HepG2 (cell line): ENCODE measurements around the gene GPATCH11. TPM values are rescaled to one million over a fixed set of nuclear protein-coding genes. Genes with fewer than 3 reads are reported as not detected.

Source experiments
- ATAC-seq: fragments of 200-7000 bp; cut with Tn5 transposase; 3 replicates; pipeline ENCODE4 v1.9.1; 2020; ENCODE audit warnings: mild to moderate bottlenecking, moderate library complexity
- BruUV-seq: library from RNA; stranded (reverse); fragments of 400-500 nt; replicated peaks from 2 replicates; lab custom pipeline; 2021; lab: Mats Ljungman, UMichigan
- CTCF ChIA-PET: fragments of 300-600 bp; formaldehyde crosslinking; extraction: SDS; loops from one replicate; lab custom pipeline; 2021; ENCODE audit warnings: low total read pairs, inconsistent platforms, low intra/inter-chr PET ratio; lab: Yijun Ruan, JAX
- POLR2A ChIA-PET: fragments of 350-600 bp; sonication (Branson Sonifier 250); formaldehyde crosslinking; loops from one replicate; lab custom pipeline; 2020; ENCODE audit warnings: antibody characterized with exemption, inconsistent platforms; lab: Yijun Ruan, JAX
- DNase-seq: peaks from one replicate; pipeline ENCODE4 v3.0.0-alpha.2; 2015; ENCODE audit warnings: low spot score
- FAIRE-seq: peaks from 3 replicates; lab custom pipeline; 2011; peaks lifted over from hg19 to GRCh38; lab: Jason Lieb, UNC
- H2AFZ ChIP-seq: one replicate; pipeline ENCODE4 v1.6.1; 2011; ENCODE audit warnings: low read length, inconsistent platforms
- H3K27ac ChIP-seq: fragments of 300-600 bp; 3 replicates; pipeline ENCODE4 v1.8.0; 2011; ENCODE audit warnings: mixed run types, mild to moderate bottlenecking, mixed read lengths, low read length, inconsistent platforms; ENCODE audit not compliant: insufficient read depth; ENCODE audit errors: extremely low read length
- H3K27me3 ChIP-seq, 2 experiments: fragments of 200-600 bp in 1 of 2; 2 replicates in 1 of 2; 3 replicates in 1 of 2; pipeline versions ENCODE4 v1.6.0 to v1.8.0; 2011; ENCODE audit warnings: low read length in 2 of 2, mild to moderate bottlenecking in 2 of 2, moderate library complexity in 2 of 2, inconsistent platforms in 1 of 2; ENCODE audit not compliant: insufficient read depth in 2 of 2, control insufficient read depth in 1 of 2
- H3K36me3 ChIP-seq, 2 experiments: fragments of 200-600 bp in 1 of 2; replicated peaks in 1 of 2; 2 replicates in 1 of 2; 3 replicates in 1 of 2; pipeline versions ENCODE4 v1.5.1 to v1.8.0; 2011; ENCODE audit warnings: low read length in 2 of 2, inconsistent platforms in 1 of 2; ENCODE audit not compliant: insufficient read depth in 2 of 2, control insufficient read depth in 1 of 2
- H3K4me1 ChIP-seq: 2 replicates; pipeline ENCODE4 v1.5.1; 2012; ENCODE audit warnings: low read length, inconsistent platforms; ENCODE audit not compliant: insufficient read depth
- H3K4me2 ChIP-seq: 2 replicates; pipeline ENCODE4 v1.6.0; 2011; ENCODE audit warnings: low read depth, low read length, inconsistent platforms
- H3K4me3 ChIP-seq, 3 experiments: fragments of 200-600 bp in 1 of 3; sonication (generic), shearing (Covaris generic) in 1 of 3; replicated peaks in 1 of 3; 2 replicates each; pipeline ENCODE4 v1.5.1; 2011 to 2016; ENCODE audit warnings: low read length in 3 of 3, inconsistent platforms in 2 of 3, low read depth in 2 of 3, mild to moderate bottlenecking in 2 of 3, control low read depth in 1 of 3, mixed read lengths in 1 of 3; ENCODE audit not compliant: insufficient read depth in 1 of 3
- H3K79me2 ChIP-seq: one replicate; pipeline ENCODE4 v1.6.1; 2011; ENCODE audit warnings: low read length, inconsistent platforms; ENCODE audit not compliant: insufficient read depth
- H3K9ac ChIP-seq: 2 replicates; pipeline ENCODE4 v1.6.0; 2011; ENCODE audit warnings: mild to moderate bottlenecking, low read depth, low read length, inconsistent platforms; ENCODE audit not compliant: insufficient read depth
- H3K9me3 ChIP-seq: 2 replicates; pipeline ENCODE4 v1.5.1; 2012; ENCODE audit warnings: mild to moderate bottlenecking, low read length
- H4K20me1 ChIP-seq: 2 replicates; pipeline ENCODE4 v1.6.0; 2011; ENCODE audit warnings: inconsistent platforms, mild to moderate bottlenecking, low read length, moderate library complexity; ENCODE audit not compliant: insufficient read depth
- ATM ChIP-seq: fragments of 450-650 bp; IDR thresholded peaks from 2 replicates; pipeline ENCODE4 v1.7.1; 2017; ENCODE audit warnings: mild to moderate bottlenecking, borderline replicate concordance
- CBX1 ChIP-seq: IDR thresholded peaks from one replicate; pipeline ENCODE4 v1.6.1; 2016; ENCODE audit warnings: antibody characterized with exemption, low read depth
- CEBPG ChIP-seq: IDR thresholded peaks from 2 replicates; pipeline ENCODE4 v1.6.1; 2016
- IRF2 ChIP-seq: IDR thresholded peaks from 2 replicates; pipeline ENCODE4 v1.6.1; 2018; ENCODE audit warnings: missing genetic modification reagents, missing compliant biosample characterization
- ISX ChIP-seq: sonication (generic); formaldehyde crosslinking; conservative IDR thresholded peaks from 2 replicates; pipeline ENCODE4 v1.5.0; 2020; ENCODE audit warnings: missing genetic modification reagents
- NFYB ChIP-seq: sonication (generic); formaldehyde crosslinking; IDR thresholded peaks from 2 replicates; pipeline ENCODE4 v1.4.0; 2020; ENCODE audit warnings: missing genetic modification reagents
- SETDB1 ChIP-seq: sonication (generic); formaldehyde crosslinking; IDR thresholded peaks from 2 replicates; pipeline ENCODE4 v1.5.1; 2020; ENCODE audit warnings: missing genetic modification reagents, mild to moderate bottlenecking, borderline replicate concordance
- SP140L ChIP-seq: sonication (generic); formaldehyde crosslinking; IDR thresholded peaks from 2 replicates; pipeline ENCODE4 v1.4.0; 2020; ENCODE audit warnings: missing genetic modification reagents, borderline replicate concordance
- YY1 ChIP-seq: IDR thresholded peaks from 2 replicates; pipeline ENCODE4 v1.6.1; 2011; ENCODE audit warnings: low read length, low read depth, moderate library complexity, mild to moderate bottlenecking; ENCODE audit not compliant: insufficient read depth, insufficient replicate concordance
- ZNF235 ChIP-seq: sonication (generic); formaldehyde crosslinking; IDR thresholded peaks from 2 replicates; pipeline ENCODE4 v1.8.1; 2023; ENCODE audit warnings: mild to moderate bottlenecking, missing genetic modification reagents, borderline replicate concordance
- ZNF329 ChIP-seq: sonication (generic); formaldehyde crosslinking; IDR thresholded peaks from 2 replicates; pipeline ENCODE4 v1.9.0; 2021; ENCODE audit warnings: low read depth, mild to moderate bottlenecking, missing genetic modification reagents
- ZNF451 ChIP-seq: sonication (generic); formaldehyde crosslinking; IDR thresholded peaks from 2 replicates; pipeline ENCODE4 v1.5.0; 2020; ENCODE audit warnings: mild to moderate bottlenecking, missing genetic modification reagents
- ZNF781 ChIP-seq: sonication (generic); formaldehyde crosslinking; IDR thresholded peaks from 2 replicates; pipeline ENCODE4 v1.5.1; 2020; ENCODE audit warnings: borderline replicate concordance, mild to moderate bottlenecking, missing genetic modification reagents; ENCODE audit errors: not compliant biosample characterization
- ZSCAN25 ChIP-seq: sonication (generic); formaldehyde crosslinking; IDR thresholded peaks from 2 replicates; pipeline ENCODE4 v1.8.0; 2022; ENCODE audit warnings: mild to moderate bottlenecking, missing genetic modification reagents
- WGBS: methylation state at CpG from one replicate; pipeline ENCODE4 v1.1.6; 2017; ENCODE audit warnings: low lambda C conversion rate; 5-methylcytosine and 5-hydroxymethylcytosine counted together
- in situ Hi-C: cut with HindIII; loops from 2 replicates; pipeline ENCODE4 v1.10.0; 2017; ENCODE audit warnings: low pct_unique_long_range_greater_than_20kb; ENCODE audit not compliant: extremely low pct_ligation_motif_present
- intact Hi-C: fragments of 100-400 bp; cut with micrococcal nuclease; formaldehyde crosslinking; loops from one replicate; pipeline ENCODE4 v1.10.0; 2022; ENCODE audit not compliant: unreplicated experiment
- polyA plus RNA-seq, 8 experiments: library from polyadenylated mRNA; depleted of rRNA in 3 of 8; stranded (reverse) in 7 of 8; unstranded in 1 of 8; fragments of >200 nt; fragmentation: Illumina TruSeq in 4 of 8; extraction: Trizol in 4 of 8; gene quantifications; 2 replicates each; pipeline versions ENCODE4 v1.2.1 to v1.2.3, GENCODE V29; 2011 to 2016; ENCODE audit warnings: low read depth in 4 of 8, missing spikeins in 1 of 8, mixed read lengths in 1 of 8; ENCODE audit not compliant: insufficient read depth in 1 of 8
- total RNA-seq, 5 experiments: library from RNA; depleted of rRNA; stranded (reverse); fragments of >200 nt; fragmentation: Illumina TruSeq; extraction: Trizol; gene quantifications; 2 replicates each; pipeline ENCODE4 v1.2.3, GENCODE V29; 2016; ENCODE audit warnings: low read depth in 1 of 5
- TF ChIP-seq, protein P1 (sequence below): sonication (generic); formaldehyde crosslinking; IDR thresholded peaks from 2 replicates; pipeline ENCODE4 v1.4.0; 2020; ENCODE audit warnings: missing genetic modification reagents, borderline replicate concordance
- TF ChIP-seq, protein P2 (sequence below): sonication (generic); formaldehyde crosslinking; IDR thresholded peaks from 2 replicates; pipeline ENCODE4 v1.5.0; 2020; ENCODE audit warnings: mild to moderate bottlenecking, missing genetic modification reagents, borderline replicate concordance
- TF ChIP-seq, protein P3 (sequence below): sonication (generic); formaldehyde crosslinking; IDR thresholded peaks from 2 replicates; pipeline ENCODE4 v1.5.0; 2020; ENCODE audit warnings: mild to moderate bottlenecking, missing genetic modification reagents

GPATCH11 gene
- total and polyA plus RNA-seq, 2 of the 13 experiments (the other 11 are each of a cell fraction or from before 2014, with no cell fraction given), result 3.8 to 8.7 TPM

DNA sequence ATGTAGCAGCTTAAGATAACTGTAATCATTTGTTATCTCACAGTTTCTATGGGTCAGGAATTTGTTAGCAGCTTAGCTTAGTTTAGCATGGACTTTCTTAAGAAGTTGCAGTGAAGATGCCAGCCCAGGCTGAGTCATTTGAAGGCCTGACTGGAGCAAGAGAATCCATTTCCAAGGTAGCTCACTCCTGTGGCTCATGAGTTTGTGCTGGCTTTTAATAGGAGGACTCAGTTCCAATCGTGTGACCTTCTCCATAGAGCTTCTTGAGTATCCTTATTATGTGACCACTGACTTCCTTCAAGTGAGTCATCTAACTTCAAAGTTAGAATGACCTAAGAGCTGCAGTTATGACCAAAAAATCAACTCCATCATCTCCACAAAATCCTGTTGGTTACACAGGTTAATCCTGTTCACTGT, 1.4 kb downstream of the GPATCH11 start:
- H3K4me1 ChIP-seq, result peaks cover 34% of the 10 kb centered on the region
- H3K9ac ChIP-seq, result peak overlapping the region; percentile 81; the same call in 1 of the 2 replicates
- H3K27ac ChIP-seq, result no peak overlapping the region
- no peak overlapping the region for H2AFZ ChIP-seq
- 89% methylated on average over 1 of the region's 1 CpG for WGBS
- peaks cover 6 to 10% of the 10 kb centered on the region in 2 experiments for H3K36me3 ChIP-seq
- CTCF ChIA-PET, result no interaction called here
- FAIRE-seq, result no peak
- H3K4me2 ChIP-seq, result peak overlapping the region; percentile 95
- intact Hi-C loops (loop anchor here (10.0 kb wide), 1 partner anchor 149 kb away; the partner anchor contains the start of genes CEBPZ and NDUFAF7), in situ Hi-C loops (no loop called here)
- no peaks in the 10 kb centered on the region for H3K9me3 ChIP-seq
- no peaks in the 10 kb centered on the region for H4K20me1 ChIP-seq
- peaks cover 12% of the 10 kb centered on the region for H3K79me2 ChIP-seq
- no TSS peak for BruUV-seq
- no peak overlapping the region for H3K4me3 ChIP-seq
- no peak for ATAC-seq
- DNase-seq, result no peak
- POLR2A ChIA-PET, result no interaction called here
- H3K27me3 ChIP-seq, result no peaks in the 10 kb centered on the region; a peak in 1 of 5 replicates
- TF ChIP-seq NFYB (CRISPR knock-in tag), result no peak
- TF ChIP-seq ISX (CRISPR knock-in tag), result no peak
- no peak for TF ChIP-seq IRF2 (CRISPR knock-in tag)
- TF ChIP-seq ATM, result no peak
- TF ChIP-seq CBX1, result no peak
- TF ChIP-seq, protein P1, sequence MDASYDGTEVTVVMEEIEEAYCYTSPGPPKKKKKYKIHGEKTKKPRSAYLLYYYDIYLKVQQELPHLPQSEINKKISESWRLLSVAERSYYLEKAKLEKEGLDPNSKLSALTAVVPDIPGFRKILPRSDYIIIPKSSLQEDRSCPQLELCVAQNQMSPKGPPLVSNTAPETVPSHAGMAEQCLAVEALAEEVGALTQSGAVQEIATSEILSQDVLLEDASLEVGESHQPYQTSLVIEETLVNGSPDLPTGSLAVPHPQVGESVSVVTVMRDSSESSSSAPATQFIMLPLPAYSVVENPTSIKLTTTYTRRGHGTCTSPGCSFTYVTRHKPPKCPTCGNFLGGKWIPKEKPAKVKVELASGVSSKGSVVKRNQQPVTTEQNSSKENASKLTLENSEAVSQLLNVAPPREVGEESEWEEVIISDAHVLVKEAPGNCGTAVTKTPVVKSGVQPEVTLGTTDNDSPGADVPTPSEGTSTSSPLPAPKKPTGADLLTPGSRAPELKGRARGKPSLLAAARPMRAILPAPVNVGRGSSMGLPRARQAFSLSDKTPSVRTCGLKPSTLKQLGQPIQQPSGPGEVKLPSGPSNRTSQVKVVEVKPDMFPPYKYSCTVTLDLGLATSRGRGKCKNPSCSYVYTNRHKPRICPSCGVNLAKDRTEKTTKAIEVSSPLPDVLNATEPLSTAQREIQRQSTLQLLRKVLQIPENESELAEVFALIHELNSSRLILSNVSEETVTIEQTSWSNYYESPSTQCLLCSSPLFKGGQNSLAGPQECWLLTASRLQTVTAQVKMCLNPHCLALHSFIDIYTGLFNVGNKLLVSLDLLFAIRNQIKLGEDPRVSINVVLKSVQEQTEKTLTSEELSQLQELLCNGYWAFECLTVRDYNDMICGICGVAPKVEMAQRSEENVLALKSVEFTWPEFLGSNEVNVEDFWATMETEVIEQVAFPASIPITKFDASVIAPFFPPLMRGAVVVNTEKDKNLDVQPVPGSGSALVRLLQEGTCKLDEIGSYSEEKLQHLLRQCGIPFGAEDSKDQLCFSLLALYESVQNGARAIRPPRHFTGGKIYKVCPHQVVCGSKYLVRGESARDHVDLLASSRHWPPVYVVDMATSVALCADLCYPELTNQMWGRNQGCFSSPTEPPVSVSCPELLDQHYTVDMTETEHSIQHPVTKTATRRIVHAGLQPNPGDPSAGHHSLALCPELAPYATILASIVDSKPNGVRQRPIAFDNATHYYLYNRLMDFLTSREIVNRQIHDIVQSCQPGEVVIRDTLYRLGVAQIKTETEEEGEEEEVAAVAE, result no peak
- TF ChIP-seq, protein P2, sequence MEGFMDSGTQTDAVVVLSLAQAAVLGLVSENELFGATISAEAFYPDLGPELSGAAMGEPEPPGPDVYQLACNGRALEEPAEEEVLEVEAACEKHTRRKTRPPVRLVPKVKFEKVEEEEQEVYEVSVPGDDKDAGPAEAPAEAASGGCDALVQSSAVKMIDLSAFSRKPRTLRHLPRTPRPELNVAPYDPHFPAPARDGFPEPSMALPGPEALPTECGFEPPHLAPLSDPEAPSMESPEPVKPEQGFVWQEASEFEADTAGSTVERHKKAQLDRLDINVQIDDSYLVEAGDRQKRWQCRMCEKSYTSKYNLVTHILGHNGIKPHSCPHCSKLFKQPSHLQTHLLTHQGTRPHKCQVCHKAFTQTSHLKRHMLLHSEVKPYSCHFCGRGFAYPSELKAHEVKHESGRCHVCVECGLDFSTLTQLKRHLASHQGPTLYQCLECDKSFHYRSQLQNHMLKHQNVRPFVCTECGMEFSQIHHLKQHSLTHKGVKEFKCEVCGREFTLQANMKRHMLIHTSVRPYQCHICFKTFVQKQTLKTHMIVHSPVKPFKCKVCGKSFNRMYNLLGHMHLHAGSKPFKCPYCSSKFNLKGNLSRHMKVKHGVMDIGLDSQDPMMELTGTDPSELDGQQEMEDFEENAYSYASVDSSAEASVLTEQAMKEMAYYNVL (CRISPR knock-in tag), result no peak
- TF ChIP-seq YY1, result no peak
- TF ChIP-seq ZSCAN25, result no peak
- TF ChIP-seq CEBPG (CRISPR knock-in tag), result no peak
- no peak for TF ChIP-seq ZNF451 (CRISPR knock-in tag)
- no peak for TF ChIP-seq ZNF781 (CRISPR knock-in tag)
- TF ChIP-seq ZNF329 (CRISPR knock-in tag), result no peak
- no peak for TF ChIP-seq SETDB1 (CRISPR knock-in tag)
- TF ChIP-seq SP140L, result no peak
- TF ChIP-seq, protein P3, sequence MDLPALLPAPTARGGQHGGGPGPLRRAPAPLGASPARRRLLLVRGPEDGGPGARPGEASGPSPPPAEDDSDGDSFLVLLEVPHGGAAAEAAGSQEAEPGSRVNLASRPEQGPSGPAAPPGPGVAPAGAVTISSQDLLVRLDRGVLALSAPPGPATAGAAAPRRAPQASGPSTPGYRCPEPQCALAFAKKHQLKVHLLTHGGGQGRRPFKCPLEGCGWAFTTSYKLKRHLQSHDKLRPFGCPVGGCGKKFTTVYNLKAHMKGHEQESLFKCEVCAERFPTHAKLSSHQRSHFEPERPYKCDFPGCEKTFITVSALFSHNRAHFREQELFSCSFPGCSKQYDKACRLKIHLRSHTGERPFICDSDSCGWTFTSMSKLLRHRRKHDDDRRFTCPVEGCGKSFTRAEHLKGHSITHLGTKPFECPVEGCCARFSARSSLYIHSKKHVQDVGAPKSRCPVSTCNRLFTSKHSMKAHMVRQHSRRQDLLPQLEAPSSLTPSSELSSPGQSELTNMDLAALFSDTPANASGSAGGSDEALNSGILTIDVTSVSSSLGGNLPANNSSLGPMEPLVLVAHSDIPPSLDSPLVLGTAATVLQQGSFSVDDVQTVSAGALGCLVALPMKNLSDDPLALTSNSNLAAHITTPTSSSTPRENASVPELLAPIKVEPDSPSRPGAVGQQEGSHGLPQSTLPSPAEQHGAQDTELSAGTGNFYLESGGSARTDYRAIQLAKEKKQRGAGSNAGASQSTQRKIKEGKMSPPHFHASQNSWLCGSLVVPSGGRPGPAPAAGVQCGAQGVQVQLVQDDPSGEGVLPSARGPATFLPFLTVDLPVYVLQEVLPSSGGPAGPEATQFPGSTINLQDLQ (CRISPR knock-in tag), result no peak
- TF ChIP-seq ZNF235 (CRISPR knock-in tag), result no peak
